GM21717 (cell line): ENCODE data around the gene MVB12B.
"Not testable (repeated sequence)": the region's sequence is repeated elsewhere in the genome, so short reads cannot be mapped to it uniquely, and the experiment has no call there.

Source experiments
- ATAC-seq: cut with Tn5 transposase; IDR thresholded peaks from one replicate; pipeline ENCODE4 v1.9.1; 2021; ENCODE audit warnings: mild to moderate bottlenecking, moderate library complexity; ENCODE audit not compliant: unreplicated experiment

MVB12B gene

DNA sequence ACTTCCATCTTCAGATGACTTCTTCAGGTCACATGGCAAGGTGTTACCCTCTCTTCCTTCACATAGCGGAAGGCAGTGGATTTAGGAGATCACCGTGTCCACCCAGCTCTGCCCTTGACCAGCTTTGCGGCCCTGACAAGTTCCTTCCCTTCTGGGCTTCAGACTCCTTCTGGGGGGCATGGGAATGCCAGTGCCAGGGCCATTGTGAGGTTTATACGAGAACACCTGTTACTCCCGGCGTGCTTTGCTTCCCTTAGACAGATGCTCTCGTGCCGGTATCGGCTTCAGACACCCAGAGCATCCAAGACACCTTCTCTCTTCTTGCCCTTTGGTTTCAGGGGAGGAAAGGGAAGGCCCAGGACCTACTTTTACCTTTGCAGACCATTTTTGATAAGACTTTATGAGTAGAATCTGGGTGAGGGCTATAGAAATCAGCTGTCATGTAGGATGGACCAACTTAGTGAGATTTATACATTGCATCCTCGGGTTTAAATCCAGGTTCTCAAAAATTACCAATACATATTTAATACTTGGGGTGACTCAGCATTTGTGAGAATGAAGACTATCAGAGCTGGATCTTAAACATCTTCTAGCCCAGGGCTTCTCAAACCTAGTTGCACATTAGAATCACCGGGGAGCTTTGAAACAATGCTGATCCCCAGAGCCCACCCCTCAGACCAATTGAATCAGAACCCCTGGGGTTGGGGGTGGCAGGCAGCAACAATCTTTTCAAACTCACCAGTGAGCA, 138.2 kb downstream of the MVB12B start:
- ATAC-seq: no peak

- ATAC-seq: no peak
Observed at GRCh38 chr9:126465977-126466376, 139.3 kb downstream of the MVB12B start.

- no peak for ATAC-seq
Observed at GRCh38 chr9:126468141-126468825, 141.7 kb downstream of the MVB12B start.

DNA sequence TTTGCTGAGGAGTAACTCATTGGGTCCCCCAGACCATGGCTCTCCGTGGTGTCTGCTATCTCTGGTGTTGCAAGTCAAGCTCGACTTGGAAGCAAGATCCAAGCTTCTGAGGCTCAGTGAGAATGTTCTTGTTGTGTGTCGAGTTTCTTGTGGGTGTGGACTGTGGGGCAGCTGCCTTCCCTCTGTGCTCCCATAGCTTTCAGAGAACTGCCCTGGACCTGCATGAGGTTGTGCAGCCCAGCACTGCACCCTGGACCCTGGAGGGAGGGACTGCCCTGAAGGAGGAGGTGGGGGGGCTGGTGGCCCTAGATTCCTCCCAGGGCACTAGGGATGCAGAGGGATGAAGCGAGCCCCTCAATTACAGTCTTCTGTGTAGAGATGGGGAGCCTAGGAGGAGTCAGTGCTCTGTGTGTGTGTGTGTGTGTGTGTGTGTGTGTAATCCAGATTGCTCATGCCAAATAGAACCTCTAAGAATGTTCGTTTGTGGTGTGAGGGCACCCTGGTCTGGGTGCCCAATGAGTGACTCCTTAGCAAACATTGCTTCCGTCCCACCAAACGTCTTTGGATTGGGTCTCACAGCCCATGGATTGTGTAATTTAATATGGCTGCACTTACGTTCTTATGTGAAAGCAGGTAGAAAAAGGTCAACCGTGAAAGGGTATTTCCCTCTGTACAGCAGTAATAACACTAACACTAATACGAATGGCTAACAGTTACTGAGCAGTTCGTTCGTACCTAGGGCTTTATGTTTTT, 143.8 kb downstream of the MVB12B start:
- no peak for ATAC-seq

DNA sequence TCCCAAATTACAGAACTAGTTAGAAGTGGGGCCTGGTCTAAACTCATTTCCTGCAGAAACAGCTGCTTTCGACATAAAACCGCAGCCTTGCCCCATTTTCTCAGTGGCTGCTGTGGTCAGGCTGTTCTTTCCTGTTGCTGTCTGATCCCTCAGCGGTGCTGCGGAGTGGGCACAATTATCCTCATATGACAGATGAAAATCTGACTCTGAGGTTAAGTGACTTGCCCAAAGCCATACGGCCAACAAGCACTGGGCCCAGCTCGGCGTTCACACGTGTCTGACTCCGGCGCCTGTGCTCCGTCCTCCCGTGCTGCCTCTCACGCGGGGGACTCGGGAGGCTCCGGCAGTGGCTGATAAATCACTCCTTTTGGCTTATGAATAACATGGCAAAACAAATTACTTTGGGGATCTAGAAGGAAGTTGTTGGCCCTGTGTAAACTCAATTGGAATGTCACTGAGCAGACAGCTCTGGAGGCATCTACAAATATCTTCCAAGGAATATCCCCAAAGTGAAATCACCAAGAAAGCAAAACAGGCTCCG, 144.5 kb downstream of the MVB12B start:
- no peak for ATAC-seq

GRCh38 chr9:126472198-126472947, 145.7 kb downstream of the MVB12B start:
- ATAC-seq: no peak

GRCh38 chr9:126472948-126473298, 146.3 kb downstream of the MVB12B start:
- no peak for ATAC-seq

- ATAC-seq: no peak
Observed at GRCh38 chr9:126474206-126474765, 147.7 kb downstream of the MVB12B start.

DNA sequence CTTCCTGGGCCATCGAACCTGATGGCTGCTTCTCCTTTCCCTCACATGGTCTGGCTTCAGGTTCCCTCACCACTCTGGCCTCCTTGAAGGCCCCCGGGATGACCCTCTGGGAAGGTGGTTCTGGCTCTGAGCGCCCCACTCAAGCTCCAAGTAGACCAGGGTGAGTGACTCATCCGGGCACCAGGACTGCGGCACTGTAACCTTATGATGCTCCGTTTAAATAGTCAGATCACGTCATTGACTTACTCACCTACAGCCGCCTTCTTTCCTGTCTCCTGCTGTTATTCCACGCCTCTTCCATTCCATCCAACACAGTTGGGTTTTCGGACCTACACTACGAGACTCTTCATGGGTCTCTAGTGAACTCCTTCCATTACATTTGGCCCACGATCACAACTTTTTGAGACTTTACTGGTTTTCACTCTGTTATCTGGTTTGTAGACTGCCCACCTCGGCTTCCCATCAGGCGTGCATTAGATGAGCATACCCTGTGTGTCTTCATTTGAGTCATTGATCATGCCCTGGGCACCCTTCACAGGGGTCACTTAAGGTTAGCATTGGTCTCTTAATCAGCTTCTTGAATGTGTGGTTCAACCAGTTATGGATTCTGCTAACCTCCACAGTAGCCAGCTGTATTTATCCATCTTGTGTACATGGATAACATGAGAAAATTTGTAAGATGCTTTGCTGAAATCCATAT, 148.3 kb downstream of the MVB12B start:
- ATAC-seq: no peak

- no peak for ATAC-seq
Observed at GRCh38 chr9:126475933-126476555, 149.4 kb downstream of the MVB12B start.

GRCh38 chr9:126477432-126477831, 150.8 kb downstream of the MVB12B start:
- not testable (repeated sequence) for ATAC-seq

- ATAC-seq: no peak
Observed at GRCh38 chr9:126478216-126478981, 151.8 kb downstream of the MVB12B start.

- ATAC-seq: no peak
Observed at GRCh38 chr9:126479515-126479914, 152.9 kb downstream of the MVB12B start.

- ATAC-seq: no peak
Observed at GRCh38 chr9:126480813-126481212, 154.2 kb downstream of the MVB12B start.

GRCh38 chr9:126481862-126482261, 155.2 kb downstream of the MVB12B start:
- ATAC-seq: no peak

GRCh38 chr9:126482361-126483044, 155.9 kb downstream of the MVB12B start:
- no peak for ATAC-seq

- ATAC-seq: no peak
Observed at GRCh38 chr9:126483468-126484073, 156.9 kb downstream of the MVB12B start.

GRCh38 chr9:126485662-126486061, 159.0 kb downstream of the MVB12B start:
- no peak for ATAC-seq
